ENCODE measurements around the gene PLTP.

DNA sequence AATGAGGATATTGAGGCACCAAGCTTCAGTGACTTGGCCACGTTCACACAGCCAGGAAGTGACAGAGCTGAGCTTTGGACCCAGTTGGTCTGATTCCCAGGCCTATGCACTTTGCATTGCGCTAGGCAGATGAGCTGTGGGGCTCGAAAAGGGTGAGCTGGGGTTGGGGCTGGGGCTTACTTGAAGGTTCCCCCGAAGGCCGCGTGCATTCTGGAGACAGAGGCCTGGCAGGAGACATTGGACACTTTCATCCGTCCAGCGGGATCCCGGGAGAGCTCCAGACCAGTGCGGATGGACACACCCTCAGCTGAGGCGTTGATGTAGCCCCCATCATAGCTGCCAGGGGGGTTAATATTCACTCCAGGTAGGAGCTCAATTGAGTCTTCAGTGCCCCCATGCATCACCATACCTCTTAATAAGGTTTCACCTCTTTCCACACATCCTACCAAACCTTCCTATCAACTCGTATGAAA, 2.6 kb downstream of the PLTP start:
- TF ChIP-seq, protein P1, sequence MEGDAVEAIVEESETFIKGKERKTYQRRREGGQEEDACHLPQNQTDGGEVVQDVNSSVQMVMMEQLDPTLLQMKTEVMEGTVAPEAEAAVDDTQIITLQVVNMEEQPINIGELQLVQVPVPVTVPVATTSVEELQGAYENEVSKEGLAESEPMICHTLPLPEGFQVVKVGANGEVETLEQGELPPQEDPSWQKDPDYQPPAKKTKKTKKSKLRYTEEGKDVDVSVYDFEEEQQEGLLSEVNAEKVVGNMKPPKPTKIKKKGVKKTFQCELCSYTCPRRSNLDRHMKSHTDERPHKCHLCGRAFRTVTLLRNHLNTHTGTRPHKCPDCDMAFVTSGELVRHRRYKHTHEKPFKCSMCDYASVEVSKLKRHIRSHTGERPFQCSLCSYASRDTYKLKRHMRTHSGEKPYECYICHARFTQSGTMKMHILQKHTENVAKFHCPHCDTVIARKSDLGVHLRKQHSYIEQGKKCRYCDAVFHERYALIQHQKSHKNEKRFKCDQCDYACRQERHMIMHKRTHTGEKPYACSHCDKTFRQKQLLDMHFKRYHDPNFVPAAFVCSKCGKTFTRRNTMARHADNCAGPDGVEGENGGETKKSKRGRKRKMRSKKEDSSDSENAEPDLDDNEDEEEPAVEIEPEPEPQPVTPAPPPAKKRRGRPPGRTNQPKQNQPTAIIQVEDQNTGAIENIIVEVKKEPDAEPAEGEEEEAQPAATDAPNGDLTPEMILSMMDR (IDR thresholded peaks at IDR 0.05) = no peak
- no peak for TF ChIP-seq POLR2A (IDR thresholded peaks at IDR 0.05)
